ENCODE measurements around the gene DHPS. TPM values are rescaled to one million over a fixed set of nuclear protein-coding genes. Genes with fewer than 3 reads are reported as not detected.
A peak's percentile ranks its signal among the peaks of the same experiment; 100 is the strongest.
"Not testable (repeated sequence)": the region's sequence is repeated elsewhere in the genome, so short reads cannot be mapped to it uniquely, and the experiment has no call there.

Gene DHPS
- total RNA-seq, 1 donor from 2014 or later = 160 TPM

DNA sequence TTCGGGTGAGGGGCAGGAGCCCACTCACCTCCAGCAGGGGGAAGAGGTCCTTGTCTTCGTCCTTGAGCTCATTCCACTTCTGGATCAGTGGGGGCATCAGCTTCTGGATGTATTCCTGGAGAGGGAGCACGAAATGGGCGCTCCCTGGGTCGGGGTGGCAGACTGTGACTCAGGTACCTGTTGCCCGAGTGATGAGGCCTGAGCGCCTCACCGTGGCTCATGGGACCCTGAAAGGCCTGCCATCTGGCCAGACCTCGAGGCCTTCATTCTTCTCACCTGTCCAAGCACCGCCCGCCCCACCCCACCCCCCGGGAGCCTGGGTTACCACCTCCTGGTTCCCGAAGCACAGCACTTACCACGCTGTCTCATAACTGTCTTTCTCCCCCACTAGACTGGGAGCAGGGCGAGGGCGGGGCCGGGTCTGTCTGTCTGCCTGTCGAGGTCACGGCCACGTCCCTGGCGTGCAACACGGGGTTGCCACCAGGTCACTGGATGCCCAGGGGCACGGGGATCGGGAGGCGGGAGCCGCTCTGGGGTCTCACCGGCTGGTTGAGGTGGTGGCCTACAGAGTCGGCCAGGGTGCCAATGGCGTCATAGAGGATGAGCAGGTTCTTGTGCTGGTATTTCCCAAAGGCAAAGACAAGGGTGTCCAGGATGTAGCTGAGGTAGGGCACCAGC lies 24.1 kb upstream of the DHPS start:
- no peak overlapping the region for H3K27ac Mint-ChIP-seq
- no peak for ATAC-seq (ENCODE audit: low read depth)
- TF ChIP-seq, protein P1, sequence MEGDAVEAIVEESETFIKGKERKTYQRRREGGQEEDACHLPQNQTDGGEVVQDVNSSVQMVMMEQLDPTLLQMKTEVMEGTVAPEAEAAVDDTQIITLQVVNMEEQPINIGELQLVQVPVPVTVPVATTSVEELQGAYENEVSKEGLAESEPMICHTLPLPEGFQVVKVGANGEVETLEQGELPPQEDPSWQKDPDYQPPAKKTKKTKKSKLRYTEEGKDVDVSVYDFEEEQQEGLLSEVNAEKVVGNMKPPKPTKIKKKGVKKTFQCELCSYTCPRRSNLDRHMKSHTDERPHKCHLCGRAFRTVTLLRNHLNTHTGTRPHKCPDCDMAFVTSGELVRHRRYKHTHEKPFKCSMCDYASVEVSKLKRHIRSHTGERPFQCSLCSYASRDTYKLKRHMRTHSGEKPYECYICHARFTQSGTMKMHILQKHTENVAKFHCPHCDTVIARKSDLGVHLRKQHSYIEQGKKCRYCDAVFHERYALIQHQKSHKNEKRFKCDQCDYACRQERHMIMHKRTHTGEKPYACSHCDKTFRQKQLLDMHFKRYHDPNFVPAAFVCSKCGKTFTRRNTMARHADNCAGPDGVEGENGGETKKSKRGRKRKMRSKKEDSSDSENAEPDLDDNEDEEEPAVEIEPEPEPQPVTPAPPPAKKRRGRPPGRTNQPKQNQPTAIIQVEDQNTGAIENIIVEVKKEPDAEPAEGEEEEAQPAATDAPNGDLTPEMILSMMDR (IDR thresholded peaks at IDR 0.05) = no peak
- POLR2A ChIA-PET = no interaction called here
- H3K9me3 Mint-ChIP-seq = no peaks in the 10 kb centered on the region
- DNase-seq = no peak
- H3K27me3 Mint-ChIP-seq = no peaks in the 10 kb centered on the region
- no peaks in the 10 kb centered on the region for H3K4me1 Mint-ChIP-seq
- CTCF ChIA-PET = no interaction called here
- H3K36me3 Mint-ChIP-seq (ENCODE audit: low read depth) = peaks cover 82% of the 10 kb centered on the region
- no peak overlapping the region for H3K4me3 Mint-ChIP-seq
- intact Hi-C loops (cut with micrococcal nuclease) = no loop called here

DNA sequence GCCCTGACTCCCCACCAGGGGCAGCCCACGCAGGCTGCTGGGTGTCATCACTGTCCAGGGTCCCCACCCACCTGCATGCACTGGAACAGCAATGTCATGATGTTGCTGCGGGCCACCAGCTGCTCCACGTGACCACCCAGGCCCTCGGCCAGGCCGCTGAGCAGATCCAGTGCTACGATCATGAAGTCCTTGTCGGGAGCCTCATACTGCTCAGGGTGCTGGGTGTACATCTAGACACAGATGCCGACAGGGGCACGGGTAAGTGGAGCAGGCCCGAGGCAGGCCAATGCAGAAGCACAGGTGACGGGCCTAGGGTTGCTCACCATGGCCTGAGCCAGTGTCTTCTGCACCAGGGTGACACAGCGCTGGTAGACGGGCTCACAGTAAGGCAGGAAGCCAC lies 23.5 kb upstream of the DHPS start:
- TF ChIP-seq, protein P1 (IDR thresholded peaks at IDR 0.05) = no peak
- DNase-seq (no peak), ATAC-seq (ENCODE audit: low read depth) (no peak)
- Mint-ChIP-seq H3K4me1 (no peaks in the 10 kb centered on the region), H3K9me3 (no peaks in the 10 kb centered on the region), H3K27ac (no peak overlapping the region), H3K4me3 (no peak overlapping the region), H3K36me3 (ENCODE audit: low read depth) (peaks cover 78% of the 10 kb centered on the region), H3K27me3 (no peaks in the 10 kb centered on the region)
- CTCF ChIA-PET = no interaction called here
- intact Hi-C loops (cut with micrococcal nuclease) = no loop called here
- POLR2A ChIA-PET = no interaction called here

DNA sequence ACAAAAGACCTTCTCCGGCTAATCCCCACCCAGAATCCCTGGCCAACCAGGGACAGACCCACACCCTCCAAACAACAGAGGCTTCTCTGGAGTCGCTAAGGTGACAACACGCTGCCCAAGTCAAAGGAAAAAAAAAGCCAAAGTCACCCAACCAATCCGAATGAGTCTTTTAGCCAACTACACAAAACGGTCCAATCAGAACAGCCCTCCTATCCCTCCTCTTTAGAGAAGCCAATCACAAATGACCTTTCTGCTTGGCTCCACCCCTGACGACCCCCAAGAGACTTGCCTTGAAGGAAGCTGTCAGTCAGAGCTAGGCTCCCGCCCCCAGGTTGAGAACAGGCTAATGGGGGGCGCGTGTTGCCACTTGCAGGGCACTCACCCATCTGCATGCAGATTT lies 21.4 kb upstream of the DHPS start:
- intact Hi-C loops (cut with micrococcal nuclease) = no loop called here
- POLR2A ChIA-PET = no interaction called here
- DNase-seq = no peak

DNA sequence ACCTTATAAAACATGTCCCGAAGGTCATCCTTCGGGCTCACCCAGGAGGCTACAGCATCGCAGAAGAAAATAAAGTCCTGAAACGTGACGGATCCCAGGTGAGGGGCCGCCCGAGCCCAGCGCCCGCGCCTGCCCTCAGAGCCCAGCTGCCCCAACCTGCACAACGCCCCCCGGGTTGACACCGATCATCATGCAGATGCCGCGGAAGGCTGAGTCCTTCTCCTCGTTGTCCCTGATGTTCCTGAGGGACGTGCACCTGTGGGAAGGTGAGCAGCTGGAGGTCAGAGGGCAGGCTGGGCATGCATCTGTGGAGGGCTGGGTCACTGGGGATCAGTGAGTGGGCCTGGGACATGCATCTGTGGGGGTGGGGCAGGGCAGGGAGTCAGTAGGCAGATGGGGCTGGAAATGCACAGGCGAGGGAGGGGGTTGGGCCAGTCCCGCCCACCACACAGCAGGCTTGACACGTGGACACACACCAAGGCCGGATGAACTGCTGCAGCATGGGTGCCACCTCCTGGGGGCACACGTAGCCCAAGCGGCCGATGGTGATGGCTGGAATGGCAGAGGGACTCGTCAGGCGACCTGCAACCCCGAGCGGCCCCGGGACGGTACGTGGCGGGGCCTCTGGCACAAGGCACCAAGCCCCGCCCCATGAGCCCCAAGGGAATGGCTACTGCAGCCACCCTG lies 20.1 kb upstream of the DHPS start:
- no peak for DNase-seq
- no peak for ATAC-seq (ENCODE audit: low read depth)
- Mint-ChIP-seq H3K4me3 (no peak overlapping the region), H3K4me1 (peaks cover 7% of the 10 kb centered on the region), H3K27me3 (no peaks in the 10 kb centered on the region), H3K27ac (no peak overlapping the region), H3K9me3 (no peaks in the 10 kb centered on the region), H3K36me3 (ENCODE audit: low read depth) (peaks cover 64% of the 10 kb centered on the region)
- CTCF ChIA-PET = no interaction called here
- TF ChIP-seq, protein P1 (IDR thresholded peaks at IDR 0.05) = no peak
- POLR2A ChIA-PET = no interaction called here
- intact Hi-C loops (cut with micrococcal nuclease) = no loop called here

More for the DNA sequence above, 21.4 kb upstream of the DHPS start:
- Mint-ChIP-seq H3K27me3 (no peaks in the 10 kb centered on the region), H3K36me3 (ENCODE audit: low read depth) (peaks cover 68% of the 10 kb centered on the region), H3K4me1 (peaks cover 1% of the 10 kb centered on the region), H3K27ac (no peak overlapping the region), H3K9me3 (no peaks in the 10 kb centered on the region), H3K4me3 (no peak overlapping the region)
- ATAC-seq (ENCODE audit: low read depth) = peak; percentile 69
- CTCF ChIA-PET = no interaction called here
- TF ChIP-seq, protein P1 (IDR thresholded peaks at IDR 0.05) = no peak

DNA sequence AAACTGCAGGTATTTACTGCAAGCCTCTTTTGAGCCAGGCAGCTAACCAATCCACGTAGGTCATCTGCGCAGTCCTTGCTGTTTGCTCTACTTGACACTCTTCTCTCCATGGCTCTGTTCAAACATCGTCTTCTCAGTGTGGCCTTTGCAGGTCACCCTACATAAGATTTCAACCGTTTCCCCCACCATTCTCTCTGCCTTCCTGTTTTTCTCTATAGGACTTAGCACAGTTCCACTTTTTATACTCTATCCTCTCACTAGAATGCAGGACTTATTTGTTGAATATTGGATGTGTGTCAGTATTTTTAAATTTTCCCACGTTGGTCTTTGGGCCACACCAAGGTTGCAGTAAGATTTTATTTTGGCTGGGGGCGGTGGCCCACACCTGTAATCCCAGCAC lies 16.5 kb upstream of the DHPS start:
- Mint-ChIP-seq H3K27me3 (no peaks in the 10 kb centered on the region), H3K27ac (peak overlapping the region; percentile 71), H3K9me3 (no peaks in the 10 kb centered on the region), H3K4me1 (peaks cover 11% of the 10 kb centered on the region), H3K4me3 (peak overlapping the region; percentile 64), H3K36me3 (ENCODE audit: low read depth) (peaks cover 36% of the 10 kb centered on the region)
- intact Hi-C loops (cut with micrococcal nuclease) = no loop called here
- ATAC-seq (ENCODE audit: low read depth) (no peak), DNase-seq (no peak)
- ChIA-PET CTCF (no interaction called here), POLR2A (interaction anchor here (1.4 to 3.7 kb wide), 2 partner anchors 17 to 20 kb away, joined by 3 to 69 read pairs; partner anchors contain the start of gene DHPS)
- TF ChIP-seq, protein P1 (IDR thresholded peaks at IDR 0.05) = no peak

DNA sequence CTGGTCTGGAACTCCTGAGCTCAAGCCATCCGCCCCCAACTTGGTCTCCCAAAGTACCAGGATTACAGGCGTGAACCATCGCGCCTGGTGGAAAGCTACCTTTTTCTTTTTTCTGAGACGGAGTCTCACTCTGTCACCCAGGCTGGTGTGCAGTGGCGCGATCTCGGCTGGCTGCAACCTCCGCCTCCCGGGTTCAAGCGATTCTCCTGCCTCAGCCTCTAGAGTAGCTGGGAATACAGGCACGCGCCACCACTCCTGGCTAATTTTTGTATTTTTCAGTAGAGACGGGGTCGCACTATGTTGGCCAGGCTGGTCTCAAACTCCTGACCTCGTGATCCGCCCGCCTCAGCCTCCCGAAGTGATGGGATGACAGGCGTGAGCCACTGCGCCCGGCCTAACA lies 15.7 kb upstream of the DHPS start:
- H3K27me3 Mint-ChIP-seq; H3K9me3 Mint-ChIP-seq; intact Hi-C loops (cut with micrococcal nuclease); DNase-seq; ATAC-seq (ENCODE audit: low read depth): not testable (repeated sequence)
- peak overlapping the region; percentile 32 for H3K4me3 Mint-ChIP-seq
- H3K36me3 Mint-ChIP-seq (ENCODE audit: low read depth) = peaks cover 29% of the 10 kb centered on the region
- peak overlapping the region; percentile 97 for H3K27ac Mint-ChIP-seq
- CTCF ChIA-PET = interaction anchor here (2.0 kb wide), 1 partner anchor 63 kb away, joined by 6 read pairs; no protein-coding TSS in a partner anchor
- POLR2A ChIA-PET = interaction anchor here (0.5 to 3.7 kb wide), 8 partner anchors 16 to 146 kb away, joined by 3 to 69 read pairs (median 6); partner anchors contain the start of genes DHPS, MAN2B1, TNPO2 and TRIR
- peaks cover 11% of the 10 kb centered on the region for H3K4me1 Mint-ChIP-seq
